NCI-H345 treated with DMSO at 0.1 percent for 48 hours (cell line): Measurements from ENCODE around the gene VAV1.
"Not testable (repeated sequence)": the region's sequence is repeated elsewhere in the genome, so short reads cannot be mapped to it uniquely, and the experiment has no call there.

Experiments
- DNase-seq: peaks from one replicate; lab custom pipeline; 2025; ENCODE audit not compliant: unreplicated experiment; lab: John Stamatoyannopoulos, UW

Gene VAV1

DNA sequence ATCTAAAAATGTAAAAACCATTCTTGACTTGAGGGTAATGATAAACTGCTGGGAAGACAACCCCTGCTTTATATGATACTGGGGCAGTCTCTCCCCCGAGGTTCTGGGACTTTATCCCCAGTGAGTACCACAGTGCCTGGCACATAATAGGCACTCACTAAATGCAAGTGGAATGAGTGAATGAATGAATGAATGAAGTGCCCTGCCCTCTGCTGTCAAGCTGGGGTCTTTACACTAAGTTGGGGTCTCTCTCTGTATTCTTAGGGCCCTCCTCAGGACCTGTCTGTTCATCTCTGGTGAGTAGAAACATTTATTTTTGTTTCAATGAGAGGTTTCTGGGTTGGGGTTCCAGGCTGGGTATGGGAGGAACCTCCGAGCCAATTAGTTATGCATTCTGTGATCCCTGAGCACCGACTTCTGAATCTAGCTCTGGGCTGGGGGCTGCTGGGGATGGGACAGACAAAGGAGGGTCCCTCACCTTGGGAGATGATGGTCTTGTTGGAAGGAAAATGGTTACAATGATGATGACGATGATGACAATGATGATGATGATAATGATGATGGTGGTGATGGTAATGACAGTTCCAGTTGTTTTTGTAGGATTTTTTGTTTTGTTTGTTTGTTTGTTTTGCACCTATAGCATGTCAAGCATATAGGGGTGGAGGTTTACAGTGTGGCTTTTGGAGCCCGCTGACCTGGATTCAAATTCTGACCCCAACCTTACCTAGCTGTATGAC, 70.5 kb downstream of the VAV1 start:
- DNase-seq = no peak

DNA sequence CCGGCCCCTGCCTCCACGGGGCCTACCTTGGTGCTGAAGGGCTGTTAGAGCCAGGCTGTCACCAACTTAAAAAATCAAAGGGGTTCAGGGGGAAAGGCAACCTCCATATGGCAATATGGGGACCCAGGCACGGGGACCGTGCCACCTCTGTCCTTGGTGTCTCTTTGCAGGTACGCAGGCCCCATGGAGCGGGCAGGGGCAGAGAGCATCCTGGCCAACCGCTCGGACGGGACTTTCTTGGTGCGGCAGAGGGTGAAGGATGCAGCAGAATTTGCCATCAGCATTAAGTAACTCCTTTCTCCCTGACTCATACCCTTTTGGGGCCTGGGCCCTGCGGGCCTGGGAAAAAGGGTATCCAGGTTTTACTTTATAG, 75.3 kb downstream of the VAV1 start:
- DNase-seq = no peak

DNA sequence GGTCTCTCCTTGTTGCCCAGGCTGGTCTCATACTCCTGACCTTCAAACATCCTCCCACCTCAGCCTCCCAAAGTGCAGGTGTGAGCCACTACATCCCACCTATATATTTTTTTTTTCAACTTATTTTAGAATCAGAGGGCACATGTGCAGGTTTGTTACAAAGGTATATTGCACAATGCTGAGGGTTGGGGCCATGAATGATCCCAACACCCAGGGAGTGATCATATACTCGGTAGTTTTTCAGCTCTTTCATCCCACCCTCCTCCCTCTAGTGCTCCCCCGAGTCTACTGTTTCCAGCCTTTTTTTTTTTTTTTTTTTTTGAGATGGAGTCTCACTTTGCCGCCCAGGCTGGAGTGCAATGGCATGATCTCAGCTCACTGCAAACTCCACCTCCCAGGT, 76.5 kb downstream of the VAV1 start:
- no peak for DNase-seq

DNA sequence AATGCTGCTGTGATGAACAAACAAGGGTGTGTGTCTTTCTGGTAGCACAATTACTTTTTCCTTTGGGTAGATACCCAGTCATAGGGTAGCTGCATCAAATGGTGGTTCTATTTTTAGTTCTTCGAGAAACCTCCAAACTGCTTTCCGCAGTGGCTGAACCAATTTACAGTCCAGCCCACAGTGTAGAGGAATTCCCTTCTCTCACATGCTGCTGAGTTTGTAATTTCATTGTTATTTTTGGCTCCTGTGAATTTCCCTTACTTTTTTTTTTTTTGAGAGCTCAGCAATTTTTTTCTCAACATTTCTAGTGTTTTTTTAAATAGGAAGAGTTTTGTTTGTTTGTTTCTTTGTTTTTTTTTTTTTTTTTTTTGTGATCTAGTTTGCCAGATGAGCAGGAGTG, 77.4 kb downstream of the VAV1 start:
- no peak for DNase-seq

DNA sequence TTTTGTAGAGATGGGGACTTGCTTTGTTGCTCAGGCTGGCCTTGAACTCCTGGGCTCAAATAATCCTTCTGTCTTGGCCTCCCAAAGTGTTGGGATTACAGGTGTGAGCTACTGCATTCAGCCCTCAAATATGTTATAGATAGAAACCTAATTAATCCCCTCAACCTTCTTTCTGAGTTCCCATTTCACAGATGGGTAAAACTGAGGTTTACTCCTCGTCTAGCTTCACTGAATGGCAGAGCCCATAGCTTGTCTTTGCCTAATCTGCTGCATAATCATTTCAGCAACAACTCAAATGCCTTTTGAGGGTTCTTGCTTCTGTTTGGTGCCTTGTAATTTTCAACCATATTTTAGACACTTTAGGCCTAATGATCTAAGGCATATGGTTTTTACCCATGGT, 78.9 kb downstream of the VAV1 start:
- no peak for DNase-seq

DNA sequence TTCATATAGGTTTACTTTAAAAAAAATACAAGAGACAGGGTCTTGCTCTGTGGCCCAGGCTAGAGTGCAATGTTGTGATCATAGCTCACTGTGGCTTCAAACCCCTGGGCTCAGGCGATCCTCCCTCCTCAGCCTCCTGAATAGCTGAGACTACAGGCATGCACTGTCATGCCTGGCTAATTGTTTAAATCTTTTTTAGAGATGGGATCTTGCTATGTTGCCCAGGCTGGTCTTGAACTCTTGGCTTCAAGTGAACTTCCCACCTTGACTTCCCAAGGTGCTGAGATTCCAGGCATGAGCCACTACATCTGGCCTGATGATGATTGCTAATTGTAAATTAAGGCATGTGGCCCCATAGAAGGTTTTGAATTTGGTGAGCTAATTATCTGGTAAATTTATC, 79.5 kb downstream of the VAV1 start:
- no peak for DNase-seq

DNA sequence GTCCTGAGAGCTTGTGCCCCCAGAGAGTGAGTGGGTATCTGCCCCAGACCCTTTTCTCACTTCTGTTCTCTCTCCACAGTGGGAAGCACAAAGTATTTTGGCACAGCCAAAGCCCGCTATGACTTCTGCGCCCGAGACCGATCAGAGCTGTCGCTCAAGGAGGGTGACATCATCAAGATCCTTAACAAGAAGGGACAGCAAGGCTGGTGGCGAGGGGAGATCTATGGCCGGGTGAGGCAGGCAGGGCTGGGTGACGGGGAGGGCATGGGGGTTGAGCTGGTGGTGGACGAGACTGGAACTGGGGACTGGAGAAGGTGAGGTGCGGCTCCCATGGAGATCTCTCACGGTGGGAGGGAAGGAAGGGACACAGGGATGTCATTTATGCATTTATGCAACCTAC, 81.4 kb downstream of the VAV1 start:
- DNase-seq = no peak

DNA sequence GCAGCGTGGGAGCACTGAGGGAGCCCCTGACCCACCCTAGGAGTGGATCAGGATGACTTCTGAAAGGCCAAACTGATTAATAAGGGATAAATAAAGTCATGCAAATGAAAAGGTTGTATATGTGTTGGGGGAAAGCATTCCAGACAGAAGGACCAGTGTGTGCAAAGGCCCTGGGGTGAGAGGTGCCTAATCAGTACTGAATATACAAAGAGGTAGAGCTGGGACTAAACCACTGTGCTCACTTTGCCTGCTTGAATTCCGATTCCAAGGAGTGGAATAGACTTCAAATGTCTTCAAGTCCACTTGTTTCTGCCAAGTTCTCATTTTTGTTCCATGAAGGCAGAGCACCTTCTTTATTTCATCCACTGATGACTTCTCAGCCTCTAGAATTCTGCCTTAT, 82.2 kb downstream of the VAV1 start:
- DNase-seq = no peak

DNA sequence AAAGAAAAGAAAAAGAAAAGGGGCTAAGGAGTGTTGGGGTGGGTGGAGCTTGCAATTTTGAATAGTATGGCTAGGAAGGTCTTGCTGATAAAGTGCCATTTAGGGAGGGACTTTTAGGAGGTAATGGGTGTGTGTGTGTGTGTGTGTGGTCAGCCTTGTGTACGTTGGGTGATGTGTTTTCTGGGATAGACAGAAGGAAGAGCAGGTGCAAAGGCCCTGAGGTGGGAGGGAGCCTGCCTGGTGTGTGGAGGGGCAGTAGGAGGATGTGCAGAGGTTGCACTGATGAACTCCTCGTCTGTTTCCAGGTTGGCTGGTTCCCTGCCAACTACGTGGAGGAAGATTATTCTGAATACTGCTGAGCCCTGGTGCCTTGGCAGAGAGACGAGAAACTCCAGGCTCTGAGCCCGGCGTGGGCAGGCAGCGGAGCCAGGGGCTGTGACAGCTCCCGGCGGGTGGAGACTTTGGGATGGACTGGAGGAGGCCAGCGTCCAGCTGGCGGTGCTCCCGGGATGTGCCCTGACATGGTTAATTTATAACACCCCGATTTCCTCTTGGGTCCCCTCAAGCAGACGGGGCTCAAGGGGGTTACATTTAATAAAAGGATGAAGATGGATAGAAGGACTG, 84.4 kb downstream of the VAV1 start:
- DNase-seq = no peak

DNA sequence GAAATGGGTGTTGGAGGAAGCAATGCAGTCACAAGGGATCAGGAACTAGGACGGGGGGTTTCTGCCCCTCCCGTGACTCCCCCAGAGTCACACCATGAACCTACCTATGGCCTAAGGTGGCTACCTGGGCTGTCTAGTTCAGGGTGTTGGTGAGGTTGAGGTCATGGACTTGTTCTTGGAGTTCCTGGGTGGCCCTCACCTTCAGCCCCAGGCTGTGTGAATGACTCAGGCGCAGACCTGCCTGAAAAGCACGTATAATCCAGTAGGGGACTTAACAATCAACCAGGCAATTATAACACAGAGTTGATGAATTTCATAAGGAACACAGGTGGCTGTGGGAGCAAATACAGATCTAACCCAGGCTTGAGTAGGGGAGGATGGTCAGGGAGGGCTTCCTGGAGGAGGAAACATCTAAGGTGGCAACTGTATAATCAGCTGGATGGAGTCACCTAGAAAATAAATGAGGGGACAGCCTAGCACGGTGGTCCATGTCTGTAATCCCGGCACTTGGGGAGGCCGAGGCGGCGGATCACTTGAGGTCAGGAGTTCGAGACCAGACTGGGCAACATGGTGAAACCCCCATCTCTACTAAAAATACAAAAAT, 89.3 kb downstream of the VAV1 start:
- no peak for DNase-seq

DNA sequence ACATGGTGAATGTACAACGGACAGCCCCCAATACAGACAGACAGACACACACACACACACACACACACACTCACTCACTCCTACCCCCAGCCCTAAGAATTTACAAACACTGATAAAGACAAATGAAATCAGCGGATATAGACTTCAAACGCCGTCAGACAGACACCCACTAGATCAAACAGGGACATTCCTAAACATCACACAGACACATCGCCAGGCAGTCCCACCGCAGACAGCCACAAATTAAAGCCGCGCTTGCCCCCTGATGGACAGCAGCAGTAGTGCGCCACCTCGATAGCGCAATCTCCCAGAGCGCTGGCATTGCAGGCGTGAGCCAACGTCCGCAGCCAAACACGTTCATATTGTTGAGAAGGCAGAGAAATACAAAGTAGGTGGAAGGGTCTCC, 90.2 kb downstream of the VAV1 start:
- no peak for DNase-seq

DNA sequence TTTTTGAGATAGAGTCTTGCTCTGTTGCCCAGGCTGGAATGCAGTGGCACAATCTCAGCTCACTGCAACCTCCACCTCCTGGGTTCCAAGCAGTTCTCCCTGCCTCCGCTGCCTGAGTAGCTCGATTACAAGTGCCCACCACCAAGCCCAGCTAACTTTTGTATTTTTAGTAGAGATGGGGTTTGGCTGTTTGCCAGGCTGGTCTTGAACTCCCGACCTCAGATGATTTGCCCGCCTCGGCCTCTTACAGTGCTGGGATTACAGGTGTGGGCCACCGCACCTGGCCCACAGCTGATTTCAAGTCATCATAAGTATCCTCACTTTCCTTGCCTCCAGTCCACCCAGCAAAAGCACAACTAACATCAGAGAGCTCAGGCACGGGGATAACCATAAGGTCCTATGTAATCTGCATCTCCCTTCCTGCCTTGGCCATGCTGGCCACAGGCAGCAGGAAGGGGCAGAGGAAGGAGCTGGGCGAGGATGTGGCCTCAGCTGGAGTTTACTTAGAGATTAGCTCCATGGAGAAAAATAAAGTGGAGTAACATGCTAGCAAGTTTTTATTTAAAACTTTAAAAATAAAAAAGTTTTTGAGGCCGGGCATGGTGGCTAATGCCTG, 91.9 kb downstream of the VAV1 start:
- DNase-seq = no peak

DNA sequence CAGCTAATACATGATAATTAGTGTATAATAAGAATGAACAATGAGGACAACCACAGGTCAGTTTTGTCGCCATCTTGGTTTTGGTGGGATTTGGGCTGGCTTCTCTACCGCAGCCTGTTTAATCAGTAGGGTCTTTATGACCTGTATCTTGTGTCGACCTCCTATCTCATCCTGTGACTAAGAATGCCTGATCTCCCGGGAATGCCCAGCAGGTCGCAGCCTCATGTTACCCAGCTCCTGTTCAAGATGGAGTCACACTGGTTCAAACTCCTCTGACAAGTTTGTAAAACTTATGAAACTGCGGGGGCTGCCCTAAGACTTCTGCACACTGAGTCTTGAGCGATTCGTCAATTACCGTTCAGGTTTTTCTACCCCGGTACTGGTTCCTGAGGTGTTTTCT, 93.3 kb downstream of the VAV1 start:
- DNase-seq = no peak

DNA sequence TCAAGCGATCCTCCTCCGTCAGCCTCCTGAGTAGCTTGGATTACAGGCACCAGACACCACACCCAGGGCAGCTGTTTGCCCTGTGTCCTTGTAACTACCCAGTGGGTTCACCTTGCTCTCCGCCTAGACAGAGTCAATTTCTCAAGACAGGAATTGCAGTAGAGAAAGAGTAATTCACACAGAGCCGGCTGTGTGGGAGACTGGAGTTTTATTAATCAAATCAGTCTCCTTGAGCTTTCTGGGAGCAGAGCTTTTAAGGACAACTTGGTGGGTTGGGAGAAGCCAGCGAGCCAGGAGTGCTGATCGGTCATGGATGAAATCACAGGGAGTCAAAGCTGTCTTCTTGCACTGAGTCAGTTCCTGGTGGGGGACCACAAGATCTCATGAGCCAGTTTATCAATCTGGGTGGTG, 94.2 kb downstream of the VAV1 start:
- no peak for DNase-seq

DNA sequence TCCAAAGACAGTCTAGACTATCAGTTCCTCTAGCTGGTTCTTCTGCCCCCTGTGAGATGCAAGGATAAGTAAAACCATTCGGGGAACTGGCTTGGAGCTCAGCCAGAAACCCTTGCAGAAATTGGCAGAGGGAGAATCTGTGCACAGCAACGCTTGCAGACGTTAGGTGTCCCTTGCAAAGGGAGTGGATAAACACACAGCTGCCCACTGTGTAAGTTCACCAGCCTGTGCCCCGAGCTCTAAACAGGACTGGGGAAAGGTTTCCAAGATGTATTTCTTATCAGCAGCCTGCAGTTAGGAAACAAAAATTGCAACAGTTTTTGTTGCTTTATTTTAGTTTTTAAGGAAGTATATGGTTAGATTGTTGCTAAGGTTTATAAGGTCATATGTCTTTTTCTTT, 95.8 kb downstream of the VAV1 start:
- no peak for DNase-seq

DNA sequence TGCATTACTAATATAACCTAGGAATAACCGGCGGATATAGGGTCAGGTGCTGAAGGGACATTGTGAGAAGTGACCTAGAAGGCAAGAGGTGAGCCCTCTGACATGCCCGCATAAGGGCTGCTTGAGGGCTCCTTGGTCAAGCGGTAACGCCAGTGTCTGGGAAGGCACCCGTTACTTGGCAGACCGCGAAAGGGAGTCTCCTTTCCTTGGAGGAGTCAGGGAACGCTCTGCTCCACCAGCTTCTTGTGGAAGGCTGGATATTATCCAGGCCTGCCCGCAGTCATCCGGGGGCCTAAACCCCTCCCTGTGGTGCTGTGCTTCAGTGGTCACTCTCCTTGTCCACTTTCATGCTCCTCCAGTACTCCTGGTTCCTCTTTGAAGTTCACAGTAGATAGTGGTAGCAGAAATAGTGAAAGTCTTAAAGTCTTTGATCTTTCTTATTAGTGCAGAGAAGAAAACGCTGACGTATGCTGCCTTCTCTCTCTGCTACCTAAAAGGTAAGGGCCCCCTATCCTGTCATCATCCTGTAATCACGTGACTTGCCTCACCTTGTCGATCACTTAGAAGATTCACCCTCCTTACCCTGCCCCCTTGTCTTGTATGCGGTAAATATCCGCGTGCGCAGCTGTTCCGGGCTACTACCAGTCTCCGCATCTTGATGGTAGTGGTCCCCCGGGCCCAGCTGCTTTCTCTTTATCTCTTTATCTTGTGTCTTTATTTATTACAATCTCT, 96.8 kb downstream of the VAV1 start:
- not testable (repeated sequence) for DNase-seq

DNA sequence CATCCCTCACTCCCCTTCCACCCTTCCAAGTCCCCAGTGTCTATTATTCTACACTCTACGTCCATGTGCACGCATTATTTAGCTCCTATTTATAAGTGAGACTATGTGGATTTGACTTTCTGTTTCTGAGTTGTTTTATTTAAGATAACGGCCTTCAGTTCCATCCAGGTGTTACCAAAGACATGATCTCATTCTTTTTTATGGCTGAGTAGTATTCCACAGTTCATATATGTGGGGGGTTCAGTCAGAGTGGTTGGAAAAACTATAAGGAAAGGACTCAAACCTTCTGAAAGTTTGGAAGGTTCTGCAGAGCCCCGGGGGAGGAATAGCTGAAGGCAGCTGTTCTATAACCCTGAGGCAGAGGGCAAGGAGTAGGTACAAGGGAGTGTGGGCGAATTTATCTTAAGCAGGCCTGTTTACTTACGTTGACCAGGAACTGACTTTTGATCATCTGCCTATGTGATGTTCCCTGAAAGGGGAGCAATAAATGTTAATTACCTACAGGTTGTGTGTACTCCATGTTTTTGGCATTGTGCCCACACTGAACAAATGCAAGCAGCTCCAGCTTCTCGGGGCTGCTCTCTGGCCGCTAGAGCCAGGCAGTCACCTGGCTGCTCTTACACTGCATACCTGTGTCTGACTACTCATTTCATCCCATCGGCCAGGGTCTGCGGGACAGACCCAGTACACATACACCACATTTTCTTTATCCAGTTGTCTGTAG, 101.4 kb downstream of the VAV1 start:
- DNase-seq = no peak

DNA sequence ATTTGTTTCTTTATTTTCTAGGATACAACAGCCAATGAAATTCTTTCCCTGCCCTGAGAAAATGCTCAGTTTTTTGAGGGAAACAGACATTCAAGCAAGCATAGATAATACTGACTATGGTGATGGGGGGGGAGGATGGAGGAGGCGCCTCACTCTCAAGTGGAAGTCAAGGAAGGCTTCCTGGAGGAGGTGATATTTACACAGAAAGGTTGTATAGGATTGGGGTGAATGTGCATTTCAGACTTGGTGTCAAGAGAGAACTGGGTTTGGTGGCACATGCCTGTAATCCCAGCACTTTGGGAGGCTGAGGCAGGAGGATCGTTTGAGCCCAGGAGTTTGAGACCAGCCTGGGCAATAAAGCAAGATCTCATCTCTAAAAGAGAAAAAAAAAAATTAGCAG, 102.7 kb downstream of the VAV1 start:
- DNase-seq = no peak

DNA sequence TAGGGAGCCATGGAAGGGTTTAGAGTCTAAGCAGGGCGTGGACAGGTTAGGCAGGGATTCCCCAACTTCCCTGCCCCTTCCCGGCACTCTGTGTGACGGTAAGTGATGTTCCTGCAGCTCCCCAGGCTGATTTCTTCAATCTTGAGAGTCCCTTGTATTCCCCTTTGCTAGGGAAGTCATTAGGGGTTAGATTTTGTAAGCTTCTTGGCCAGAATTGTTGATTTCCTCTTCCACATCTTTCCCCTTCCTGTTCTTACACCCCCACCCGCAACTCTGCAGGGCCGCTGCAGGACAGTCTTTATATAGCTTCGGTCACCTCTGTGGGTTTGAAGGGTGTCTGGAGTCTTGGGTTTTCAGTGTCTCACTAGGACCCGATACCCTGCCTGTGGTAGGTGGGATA, 104.2 kb downstream of the VAV1 start:
- DNase-seq = no peak

DNA sequence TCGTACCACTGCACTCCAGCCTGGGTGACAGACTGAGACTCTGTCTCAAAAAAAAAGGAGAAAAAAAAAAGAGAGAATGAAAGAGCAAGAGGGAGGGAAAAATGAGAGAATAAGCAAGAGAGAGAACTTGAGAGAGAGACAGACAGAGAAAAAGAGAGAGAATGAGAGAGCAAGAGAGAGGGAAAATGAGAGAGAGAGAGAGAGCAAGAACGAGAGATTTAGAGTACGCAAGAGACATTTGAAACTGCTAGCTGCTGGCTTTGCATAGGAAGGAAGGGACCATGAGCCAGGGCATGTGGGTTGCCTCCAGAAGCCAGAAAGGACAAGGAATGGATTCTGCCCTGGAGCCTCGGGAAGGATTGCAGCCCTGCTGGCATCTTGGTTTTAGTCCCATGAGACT, 105.3 kb downstream of the VAV1 start:
- DNase-seq = no peak
